SK-N-SH (cell line): ENCODE results near the gene ATP5MC3. TPM values are rescaled to one million over a fixed set of nuclear protein-coding genes. Genes with fewer than 3 reads are reported as not detected.

Source experiments
- CTCF ChIA-PET: fragments of 300-600, 350-600 bp; formaldehyde crosslinking; extraction: SDS; loops from one replicate; lab custom pipeline; 2021; lab: Yijun Ruan, JAX
- POLR2A ChIA-PET: fragments of 350-600 bp; sonication (Branson Sonifier 250); formaldehyde crosslinking; extraction: SDS; loops from one replicate; lab custom pipeline; 2020; ENCODE audit warnings: antibody characterized with exemption, inconsistent platforms; lab: Yijun Ruan, JAX
- DNase-seq: peaks from one replicate; pipeline ENCODE4 v3.0.0; 2012
- H2AFZ ChIP-seq: fragments of 200-600 bp; sonication (generic); 2 replicates; pipeline ENCODE4 v1.8.1; 2016; ENCODE audit warnings: antibody characterized with exemption, mild to moderate bottlenecking, low read depth
- H3F3A ChIP-seq: fragments of 200-600 bp; sonication (generic); replicated peaks from 2 replicates; pipeline ENCODE3; 2016; ENCODE audit warnings: antibody characterized with exemption, mild to moderate bottlenecking; ENCODE audit not compliant: insufficient read depth
- H3K27ac ChIP-seq, 2 experiments: fragments of 200-500 bp in 1 of 2; fragments of 200-600 bp in 1 of 2; sonication (Bioruptor generic) in 1 of 2; sonication (generic), shearing (Covaris generic) in 1 of 2; 2 replicates each; pipeline versions ENCODE4 v1.5.1 to v1.6.1; 2014 to 2016; ENCODE audit warnings: low read depth in 2 of 2, inconsistent platforms in 1 of 2, low read length in 1 of 2, mild to moderate bottlenecking in 1 of 2, mixed read lengths in 1 of 2
- H3K27me3 ChIP-seq: fragments of 200-600 bp; sonication (generic), shearing (Covaris generic); 2 replicates; pipeline ENCODE4 v1.6.1; 2016; ENCODE audit warnings: mixed run types; ENCODE audit not compliant: insufficient read depth
- H3K36me3 ChIP-seq, 2 experiments: fragments of 200-500 bp in 1 of 2; fragments of 200-600 bp in 1 of 2; sonication (Bioruptor generic) in 1 of 2; sonication (generic) in 1 of 2; replicated peaks in 1 of 2; 2 replicates each; pipeline versions ENCODE3 to v1.5.1; 2014 to 2016; ENCODE audit warnings: low read length in 1 of 2, mild to moderate bottlenecking in 1 of 2; ENCODE audit not compliant: insufficient read depth in 2 of 2, control insufficient read depth in 1 of 2
- H3K4me1 ChIP-seq, 2 experiments: fragments of 200-500 bp in 1 of 2; fragments of 200-600 bp in 1 of 2; sonication (Bioruptor generic) in 1 of 2; sonication (generic), shearing (Covaris generic) in 1 of 2; 2 replicates each; pipeline versions ENCODE4 v1.5.1 to v1.6.1; 2014 to 2016; ENCODE audit warnings: low read depth in 1 of 2, low read length in 1 of 2, mixed run types in 1 of 2; ENCODE audit not compliant: insufficient read depth in 2 of 2, control insufficient read depth in 1 of 2
- H3K4me2 ChIP-seq: fragments of 200-600 bp; sonication (generic), shearing (Covaris generic); 2 replicates; pipeline ENCODE4 v1.6.1; 2017; ENCODE audit warnings: mixed run types
- H3K4me3 ChIP-seq, 2 experiments: fragments of 200-500 bp in 1 of 2; fragments of 200-600 bp in 1 of 2; sonication (Bioruptor generic) in 1 of 2; sonication (generic), shearing (Covaris generic) in 1 of 2; 2 replicates each; pipeline versions ENCODE4 v1.5.1 to v1.8.1; 2014 to 2016; ENCODE audit warnings: low read depth in 2 of 2, inconsistent platforms in 1 of 2, low read length in 1 of 2, mild to moderate bottlenecking in 1 of 2, mixed read lengths in 1 of 2, moderate library complexity in 1 of 2
- H3K79me2 ChIP-seq: fragments of 200-600 bp; sonication (generic); 2 replicates; pipeline ENCODE4 v1.8.1; 2017; ENCODE audit warnings: mild to moderate bottlenecking; ENCODE audit not compliant: insufficient read depth
- H3K9ac ChIP-seq: fragments of 200-600 bp; sonication (generic); 2 replicates; pipeline ENCODE4 v1.6.1; 2017; ENCODE audit warnings: mixed run types
- H3K9me2 ChIP-seq: fragments of 200-600 bp; sonication (generic); 2 replicates; pipeline ENCODE4 v1.6.1; 2017; ENCODE audit warnings: mixed run types
- H3K9me3 ChIP-seq: fragments of 200-600 bp; sonication (generic); 2 replicates; pipeline ENCODE4 v1.6.1; 2017; ENCODE audit warnings: mixed run types, mild to moderate bottlenecking, moderate library complexity
- H4K20me1 ChIP-seq: fragments of 200-600 bp; sonication (generic); 2 replicates; pipeline ENCODE4 v1.6.1; 2017; ENCODE audit warnings: mild to moderate bottlenecking, mixed run types; ENCODE audit not compliant: insufficient read depth
- CHD2 ChIP-seq: fragments of 150-350 bp; IDR thresholded peaks from 2 replicates; pipeline ENCODE4 v1.6.1; 2018; ENCODE audit warnings: low read length; ENCODE audit not compliant: partially characterized antibody
- ELF1 ChIP-seq: IDR thresholded peaks from 2 replicates; pipeline ENCODE4 v1.4.0; 2012
- EP300 ChIP-seq, 2 experiments: IDR thresholded peaks; 2 replicates each; pipeline versions ENCODE4 v1.4.0 to v1.6.1; 2012; ENCODE audit warnings: borderline replicate concordance in 1 of 2, low read depth in 1 of 2, low read length in 1 of 2
- FOSL2 ChIP-seq: IDR thresholded peaks from 2 replicates; pipeline ENCODE4 v1.4.0; 2012; ENCODE audit warnings: low read depth, mild to moderate bottlenecking, moderate library complexity, borderline replicate concordance
- FOXM1 ChIP-seq: IDR thresholded peaks from 2 replicates; pipeline ENCODE4 v1.4.0; 2012; ENCODE audit warnings: low read depth, mild to moderate bottlenecking
- GABPA ChIP-seq: IDR thresholded peaks from 2 replicates; pipeline ENCODE4 v1.4.0; 2012; ENCODE audit warnings: low read depth, mild to moderate bottlenecking
- MXI1 ChIP-seq: IDR thresholded peaks from 2 replicates; pipeline ENCODE4 v1.6.1; 2012; ENCODE audit warnings: mild to moderate bottlenecking, low read depth, low read length, improper control_type of control experiment
- NRF1 ChIP-seq: IDR thresholded peaks from 2 replicates; pipeline ENCODE4 v1.6.1; 2012; ENCODE audit warnings: low read depth, mild to moderate bottlenecking, low read length
- RAD21 ChIP-seq: IDR thresholded peaks from 2 replicates; pipeline ENCODE4 v1.6.1; 2012; ENCODE audit warnings: mild to moderate bottlenecking, low read length
- RCOR1 ChIP-seq: fragments of 150-350 bp; IDR thresholded peaks from 2 replicates; pipeline ENCODE4 v1.6.1; 2017; ENCODE audit warnings: antibody characterized with exemption, low read length
- REST ChIP-seq: IDR thresholded peaks from 2 replicates; pipeline ENCODE4 v1.6.1; 2012; ENCODE audit warnings: mild to moderate bottlenecking, low read depth, low read length, moderate library complexity
- RFX5 ChIP-seq: IDR thresholded peaks from 2 replicates; pipeline ENCODE4 v1.6.1; 2012; ENCODE audit warnings: mild to moderate bottlenecking, improper control_type of control experiment, low read length
- RXRA ChIP-seq: IDR thresholded peaks from 2 replicates; pipeline ENCODE4 v1.4.0; 2012; ENCODE audit warnings: low read depth, mild to moderate bottlenecking, borderline replicate concordance
- TCF12 ChIP-seq: IDR thresholded peaks from 2 replicates; pipeline ENCODE4 v1.4.0; 2012
- TEAD4 ChIP-seq: IDR thresholded peaks from 2 replicates; pipeline ENCODE4 v1.4.0; 2012; ENCODE audit warnings: mild to moderate bottlenecking, borderline replicate concordance; ENCODE audit not compliant: insufficient read depth
- ZBTB33 ChIP-seq: IDR thresholded peaks from 2 replicates; pipeline ENCODE4 v1.4.0; 2012; ENCODE audit warnings: low read depth, borderline replicate concordance
- WGBS: methylation state at CpG from one replicate; pipeline ENCODE4 v1.1.6; 2017; ENCODE audit warnings: low lambda C conversion rate; 5-methylcytosine and 5-hydroxymethylcytosine counted together
- polyA plus RNA-seq, 3 experiments: library from polyadenylated mRNA; depleted of rRNA; stranded (reverse); fragments of >200 nt; gene quantifications; 2 replicates each; pipeline ENCODE4 v1.2.3, GENCODE V29; 2012
- TF ChIP-seq, protein P1 (sequence below): IDR thresholded peaks from 2 replicates; pipeline ENCODE4 v1.4.0; 2012; ENCODE audit warnings: low read depth, borderline replicate concordance
- TF ChIP-seq, protein P2 (sequence below): IDR thresholded peaks from 2 replicates; pipeline ENCODE4; 2012

ATP5MC3 gene
- polyA plus RNA-seq, 1 of the 3 experiments (the other 2 are of a cell fraction), result 365 TPM

- Histone ChIP-seq H2AFZ (no peak overlapping the region), H3K27ac (no peak overlapping the region), H3K79me2 (peaks cover 26% of the 10 kb centered on the region), H3K4me1 (peaks cover 4 to 7% of the 10 kb centered on the region in 2 experiments; a peak in 3 of 4 replicates), H3K36me3 (peaks cover 41 to 64% of the 10 kb centered on the region in 2 experiments), H3F3A (no peaks in the 10 kb centered on the region), H3K9me2 (no peaks in the 10 kb centered on the region), H3K27me3 (no peaks in the 10 kb centered on the region), H3K4me2 (no peak overlapping the region), H3K4me3 (no peak overlapping the region), H3K9ac (no peak overlapping the region), H4K20me1 (peaks cover 17% of the 10 kb centered on the region), H3K9me3 (no peaks in the 10 kb centered on the region)
- TF ChIP-seq TCF12 (no peak), ZBTB33 (no peak), NRF1 (no peak), TEAD4 (no peak), FOXM1 (no peak), CHD2 (no peak), MXI1 (no peak), RCOR1 (no peak), ELF1 (no peak), RXRA (no peak), FOSL2 (no peak), RFX5 (no peak), EP300 (IDR thresholded peaks at IDR 0.05; ENCODE audit: borderline replicate concordance in 1 of 2, low read depth in 1 of 2, low read length in 1 of 2) (no peak), RAD21 (no peak), REST (no peak), GABPA (no peak)
- TF ChIP-seq, protein P1, sequence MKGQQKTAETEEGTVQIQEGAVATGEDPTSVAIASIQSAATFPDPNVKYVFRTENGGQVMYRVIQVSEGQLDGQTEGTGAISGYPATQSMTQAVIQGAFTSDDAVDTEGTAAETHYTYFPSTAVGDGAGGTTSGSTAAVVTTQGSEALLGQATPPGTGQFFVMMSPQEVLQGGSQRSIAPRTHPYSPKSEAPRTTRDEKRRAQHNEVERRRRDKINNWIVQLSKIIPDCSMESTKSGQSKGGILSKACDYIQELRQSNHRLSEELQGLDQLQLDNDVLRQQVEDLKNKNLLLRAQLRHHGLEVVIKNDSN, result no peak
- TF ChIP-seq, protein P2, sequence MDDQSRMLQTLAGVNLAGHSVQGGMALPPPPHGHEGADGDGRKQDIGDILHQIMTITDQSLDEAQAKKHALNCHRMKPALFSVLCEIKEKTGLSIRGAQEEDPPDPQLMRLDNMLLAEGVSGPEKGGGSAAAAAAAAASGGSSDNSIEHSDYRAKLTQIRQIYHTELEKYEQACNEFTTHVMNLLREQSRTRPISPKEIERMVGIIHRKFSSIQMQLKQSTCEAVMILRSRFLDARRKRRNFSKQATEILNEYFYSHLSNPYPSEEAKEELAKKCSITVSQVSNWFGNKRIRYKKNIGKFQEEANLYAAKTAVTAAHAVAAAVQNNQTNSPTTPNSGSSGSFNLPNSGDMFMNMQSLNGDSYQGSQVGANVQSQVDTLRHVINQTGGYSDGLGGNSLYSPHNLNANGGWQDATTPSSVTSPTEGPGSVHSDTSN, result no peak
- DNase-seq, result no peak
- ChIA-PET POLR2A (no interaction called here), CTCF (no interaction called here)
- WGBS, result 56% methylated on average over 1 of the region's 1 CpG
Measured at GRCh38 chr2:175175896-175176295, 5.6 kb downstream of the ATP5MC3 start.
